Spleen (tissue), 11 donors: ENCODE measurements around the gene SEMA5B. TPM values are rescaled to one million over a fixed set of nuclear protein-coding genes. Genes with fewer than 3 reads are reported as not detected.

Experiments used
- DNase-seq: peaks from one replicate; pipeline ENCODE4 v3.0.0-alpha.2; 2020
- H3K27ac ChIP-seq, 8 donors: fragments of 200-600 bp; sonication (generic) in 7 of 8; 1 replicate in 4 of 8; 2 replicates in 4 of 8; pipeline versions ENCODE4 v1.5.0 to v1.8.0; 2016 to 2021; ENCODE audit warnings: inconsistent platforms in 4 of 8, mild to moderate bottlenecking in 4 of 8, moderate library complexity in 1 of 8
- H3K27me3 ChIP-seq, 7 donors: fragments of 200-600 bp; sonication (generic) in 6 of 7; replicated peaks in 1 of 7; 1 replicate in 4 of 7; 2 replicates in 3 of 7; pipeline versions ENCODE4 v1.5.0 to v1.8.0; 2016 to 2021; ENCODE audit warnings: inconsistent platforms in 3 of 7, mild to moderate bottlenecking in 1 of 7
- H3K36me3 ChIP-seq, 6 donors: fragments of 200-600 bp; sonication (generic) in 5 of 6; 1 replicate in 4 of 6; 2 replicates in 2 of 6; pipeline versions ENCODE4 v1.5.0 to v1.8.0; 2016 to 2021; ENCODE audit warnings: inconsistent platforms in 2 of 6
- H3K4me1 ChIP-seq, 6 donors: fragments of 200-600 bp; sonication (generic) in 5 of 6; 1 replicate in 3 of 6; 2 replicates in 3 of 6; pipeline versions ENCODE4 v1.5.0 to v1.8.0; 2016 to 2021; ENCODE audit warnings: inconsistent platforms in 3 of 6
- H3K4me3 ChIP-seq, 8 donors: fragments of 200-600 bp; sonication (generic) in 7 of 8; 1 replicate in 4 of 8; 2 replicates in 4 of 8; pipeline versions ENCODE4 v1.5.0 to v1.8.0; 2016 to 2021; ENCODE audit warnings: inconsistent platforms in 4 of 8, mild to moderate bottlenecking in 4 of 8, moderate library complexity in 2 of 8
- H3K9me3 ChIP-seq, 8 donors: fragments of 200-600 bp; sonication (generic) in 7 of 8; 1 replicate in 4 of 8; 2 replicates in 4 of 8; pipeline versions ENCODE4 v1.5.0 to v1.8.0; 2016 to 2021; ENCODE audit warnings: inconsistent platforms in 4 of 8
- POLR2A ChIP-seq, 3 donors: fragments of 450-650 bp; IDR thresholded peaks; one replicate each; pipeline ENCODE4 v1.5.1; 2017; ENCODE audit warnings: antibody characterized with exemption in 3 of 3, mild to moderate bottlenecking in 1 of 3
- POLR2AphosphoS5 ChIP-seq, 3 donors: sonication (generic); formaldehyde crosslinking; IDR thresholded peaks; one replicate each; pipeline ENCODE4 v1.5.1; 2017; ENCODE audit warnings: antibody characterized with exemption in 3 of 3
- WGBS, 5 donors: extraction: QIAGEN DNeasy Blood & Tissue Kit in 3 of 5; methylation state at CpG; one replicate each; pipeline versions ENCODE4 v1.1.5 to v1.1.7; 2013 to 2018; 5-methylcytosine and 5-hydroxymethylcytosine counted together
- intact Hi-C: fragments of 100-400 bp; cut with DNase I; formaldehyde crosslinking; loops from one replicate; pipeline ENCODE4 v1.15.0; 2023; ENCODE audit warnings: low total_unique reads
- polyA plus RNA-seq, 3 donors: library from polyadenylated mRNA; stranded (reverse); fragments of 200-250 nt; gene quantifications; one replicate each; pipeline ENCODE4 v1.2.1, GENCODE V29; 2013
- total RNA-seq, 7 donors: library from RNA; depleted of rRNA in 3 of 7; stranded (reverse); fragments of >200 nt in 3 of 7; fragmentation: NEBNext Ultra II Directional in 4 of 7; extraction: Animal tissue kit (Norgen Biotek cat#: 25700) in 4 of 7; gene quantifications; one replicate each; pipeline versions ENCODE4 v1.1.0 to v1.2.1, GENCODE V29; 2016 to 2021
- TF ChIP-seq, protein P1 (sequence below), 11 experiments: fragments of 200-600 bp in 7 of 11; fragments of 450-650 bp in 4 of 11; sonication (generic) in 4 of 11; IDR thresholded peaks in 8 of 11; conservative IDR thresholded peaks in 3 of 11; 1 replicate in 7 of 11; 2 replicates in 4 of 11; pipeline versions ENCODE4 v1.4.0 to v1.8.0; 2016 to 2021; ENCODE audit warnings: antibody characterized with exemption in 11 of 11, inconsistent platforms in 4 of 11, mild to moderate bottlenecking in 1 of 11
- donor health status: healthy with polysubstance abuse.
- donor health status: DM: no; HTN: no; CAD: no; lungs with moderate emphysema.
- donor health status: DM: no; HTN: no; CAD: no.
- donor health status: Bipolar disorder and iron deficiency.
- donor health status: healthy.
- donor health status: DM: no; HTN: no; CAD: no.
- donor health status: DM: yes; HTN: yes; CAD: no.

Gene SEMA5B
- total and polyA plus RNA-seq, 10 donors: 0.09 to 0.63 (median 0.41) TPM; not detected in 3

GRCh38 chr3:122940628-122941086, 86.9 kb downstream of the SEMA5B start:
- H3K27me3 ChIP-seq: peaks cover 0 to 10% (median 0%) of the 10 kb centered on the region in 7 donors
- H3K9me3 ChIP-seq: no peaks in the 10 kb centered on the region
- no peak overlapping the region for H3K27ac ChIP-seq
- H3K36me3 ChIP-seq: no peaks in the 10 kb centered on the region
- H3K4me3 ChIP-seq: no peak overlapping the region
- intact Hi-C loops: loop anchor here (10.0 kb wide), 2 partner anchors 84 to 324 kb away; partner anchors contain the start of gene SEMA5B
- peak; percentile 63 for DNase-seq
- WGBS, 5 donors: 71 to 85% (median 80%) methylated on average over 5 of the region's 5 CpGs
- TF ChIP-seq POLR2A (IDR thresholded peaks at IDR 0.05) (no peak), POLR2AphosphoS5 (IDR thresholded peaks at IDR 0.05) (no peak)
- TF ChIP-seq, protein P1, sequence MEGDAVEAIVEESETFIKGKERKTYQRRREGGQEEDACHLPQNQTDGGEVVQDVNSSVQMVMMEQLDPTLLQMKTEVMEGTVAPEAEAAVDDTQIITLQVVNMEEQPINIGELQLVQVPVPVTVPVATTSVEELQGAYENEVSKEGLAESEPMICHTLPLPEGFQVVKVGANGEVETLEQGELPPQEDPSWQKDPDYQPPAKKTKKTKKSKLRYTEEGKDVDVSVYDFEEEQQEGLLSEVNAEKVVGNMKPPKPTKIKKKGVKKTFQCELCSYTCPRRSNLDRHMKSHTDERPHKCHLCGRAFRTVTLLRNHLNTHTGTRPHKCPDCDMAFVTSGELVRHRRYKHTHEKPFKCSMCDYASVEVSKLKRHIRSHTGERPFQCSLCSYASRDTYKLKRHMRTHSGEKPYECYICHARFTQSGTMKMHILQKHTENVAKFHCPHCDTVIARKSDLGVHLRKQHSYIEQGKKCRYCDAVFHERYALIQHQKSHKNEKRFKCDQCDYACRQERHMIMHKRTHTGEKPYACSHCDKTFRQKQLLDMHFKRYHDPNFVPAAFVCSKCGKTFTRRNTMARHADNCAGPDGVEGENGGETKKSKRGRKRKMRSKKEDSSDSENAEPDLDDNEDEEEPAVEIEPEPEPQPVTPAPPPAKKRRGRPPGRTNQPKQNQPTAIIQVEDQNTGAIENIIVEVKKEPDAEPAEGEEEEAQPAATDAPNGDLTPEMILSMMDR (IDR thresholded peaks at IDR 0.05 in 8 of 11, conservative IDR thresholded peaks at IDR 0.05 in 3 of 11): no peak
- peaks cover 0 to 45% (median 13%) of the 10 kb centered on the region in 6 donors for H3K4me1 ChIP-seq

GRCh38 chr3:122938783-122939425, 88.7 kb downstream of the SEMA5B start:
- no peak overlapping the region for H3K27ac ChIP-seq
- H3K36me3 ChIP-seq: no peaks in the 10 kb centered on the region
- intact Hi-C loops: no loop called here
- H3K4me3 ChIP-seq: no peak overlapping the region
- 66 to 89% (median 80%) methylated on average over 9 of the region's 9 CpGs for whole genome bisulfite sequencing, 5 donors
- H3K9me3 ChIP-seq: no peaks in the 10 kb centered on the region
- TF ChIP-seq, protein P1 (IDR thresholded peaks at IDR 0.05 in 8 of 11, conservative IDR thresholded peaks at IDR 0.05 in 3 of 11): no peak
- TF ChIP-seq POLR2A (IDR thresholded peaks at IDR 0.05) (no peak), POLR2AphosphoS5 (IDR thresholded peaks at IDR 0.05) (no peak)
- peaks cover 0 to 10% (median 0%) of the 10 kb centered on the region in 7 donors for H3K27me3 ChIP-seq
- peak; percentile 63 for DNase-seq
- H3K4me1 ChIP-seq: peaks cover 0 to 45% (median 13%) of the 10 kb centered on the region in 6 donors

- DNase-seq: peak; percentile 48
- Histone ChIP-seq H3K4me3 (no peak overlapping the region), H3K36me3 (no peaks in the 10 kb centered on the region), H3K4me1 (peaks cover 0 to 33% (median 8%) of the 10 kb centered on the region in 6 donors), H3K27ac (no peak overlapping the region), H3K9me3 (no peaks in the 10 kb centered on the region), H3K27me3 (peaks cover 0 to 7% (median 0%) of the 10 kb centered on the region in 7 donors)
- TF ChIP-seq POLR2AphosphoS5 (IDR thresholded peaks at IDR 0.05) (no peak), POLR2A (IDR thresholded peaks at IDR 0.05) (no peak)
- TF ChIP-seq, protein P1 (IDR thresholded peaks at IDR 0.05 in 8 of 11, conservative IDR thresholded peaks at IDR 0.05 in 3 of 11): no peak
- intact Hi-C loops: no loop called here
- WGBS, 5 donors: 79 to 93% (median 86%) methylated on average over 4 of the region's 4 CpGs
Observed at GRCh38 chr3:122937745-122938144, 89.8 kb downstream of the SEMA5B start.

DNA sequence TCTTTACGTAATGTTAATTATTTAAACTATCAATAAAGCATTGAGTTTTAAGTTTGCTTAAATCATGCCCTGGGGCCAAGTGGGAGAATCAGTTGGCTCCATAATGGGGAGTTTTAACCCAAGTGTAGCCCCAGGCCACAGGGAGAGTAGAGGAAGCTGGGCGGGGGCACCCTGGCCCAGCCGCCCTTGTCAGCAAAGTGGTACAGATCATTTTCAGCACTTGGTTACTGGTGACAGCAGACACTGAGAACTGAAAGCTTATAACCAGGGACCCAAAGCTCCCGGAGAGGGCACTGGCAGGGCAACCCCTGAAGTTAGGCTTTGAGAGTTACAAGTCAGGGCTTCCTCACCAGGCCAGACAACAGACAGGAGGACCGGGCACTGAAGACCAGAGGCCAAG, 90.6 kb downstream of the SEMA5B start:
- Histone ChIP-seq H3K9me3 (no peaks in the 10 kb centered on the region), H3K4me3 (no peak overlapping the region), H3K36me3 (no peaks in the 10 kb centered on the region), H3K4me1 (peaks cover 0 to 25% (median 7%) of the 10 kb centered on the region in 6 donors), H3K27me3 (no peaks in the 10 kb centered on the region), H3K27ac (no peak overlapping the region)
- 85 to 96% (median 89%) methylated on average over 5 of the region's 5 CpGs for WGBS, 5 donors
- TF ChIP-seq POLR2AphosphoS5 (IDR thresholded peaks at IDR 0.05) (no peak), POLR2A (IDR thresholded peaks at IDR 0.05) (no peak)
- TF ChIP-seq, protein P1 (IDR thresholded peaks at IDR 0.05 in 8 of 11, conservative IDR thresholded peaks at IDR 0.05 in 3 of 11): no peak
- DNase-seq: peak; percentile 34
- intact Hi-C loops: no loop called here
